Spleen (tissue), 11 donors: ENCODE measurements around the gene PTPRT. TPM values are rescaled to one million over a fixed set of nuclear protein-coding genes. Genes with fewer than 3 reads are reported as not detected.

Experiments
- DNase-seq: peaks from one replicate; pipeline ENCODE4 v3.0.0-alpha.2; 2020
- H3K27ac ChIP-seq, 8 donors: fragments of 200-600 bp; sonication (generic) in 7 of 8; 1 replicate in 4 of 8; 2 replicates in 4 of 8; pipeline versions ENCODE4 v1.5.0 to v1.8.0; 2016 to 2021; ENCODE audit warnings: inconsistent platforms in 4 of 8, mild to moderate bottlenecking in 4 of 8, moderate library complexity in 1 of 8
- H3K27me3 ChIP-seq, 7 donors: fragments of 200-600 bp; sonication (generic) in 6 of 7; replicated peaks in 1 of 7; 1 replicate in 4 of 7; 2 replicates in 3 of 7; pipeline versions ENCODE4 v1.5.0 to v1.8.0; 2016 to 2021; ENCODE audit warnings: inconsistent platforms in 3 of 7, mild to moderate bottlenecking in 1 of 7
- H3K36me3 ChIP-seq, 6 donors: fragments of 200-600 bp; sonication (generic) in 5 of 6; 1 replicate in 4 of 6; 2 replicates in 2 of 6; pipeline versions ENCODE4 v1.5.0 to v1.8.0; 2016 to 2021; ENCODE audit warnings: inconsistent platforms in 2 of 6
- H3K4me1 ChIP-seq, 6 donors: fragments of 200-600 bp; sonication (generic) in 5 of 6; 1 replicate in 3 of 6; 2 replicates in 3 of 6; pipeline versions ENCODE4 v1.5.0 to v1.8.0; 2016 to 2021; ENCODE audit warnings: inconsistent platforms in 3 of 6
- H3K4me3 ChIP-seq, 8 donors: fragments of 200-600 bp; sonication (generic) in 7 of 8; 1 replicate in 4 of 8; 2 replicates in 4 of 8; pipeline versions ENCODE4 v1.5.0 to v1.8.0; 2016 to 2021; ENCODE audit warnings: inconsistent platforms in 4 of 8, mild to moderate bottlenecking in 4 of 8, moderate library complexity in 2 of 8
- H3K9me3 ChIP-seq, 8 donors: fragments of 200-600 bp; sonication (generic) in 7 of 8; 1 replicate in 4 of 8; 2 replicates in 4 of 8; pipeline versions ENCODE4 v1.5.0 to v1.8.0; 2016 to 2021; ENCODE audit warnings: inconsistent platforms in 4 of 8
- POLR2A ChIP-seq, 3 donors: fragments of 450-650 bp; IDR thresholded peaks; one replicate each; pipeline ENCODE4 v1.5.1; 2017; ENCODE audit warnings: antibody characterized with exemption in 3 of 3, mild to moderate bottlenecking in 1 of 3
- POLR2AphosphoS5 ChIP-seq, 3 donors: sonication (generic); formaldehyde crosslinking; IDR thresholded peaks; one replicate each; pipeline ENCODE4 v1.5.1; 2017; ENCODE audit warnings: antibody characterized with exemption in 3 of 3
- WGBS, 5 donors: extraction: QIAGEN DNeasy Blood & Tissue Kit in 3 of 5; methylation state at CpG; one replicate each; pipeline versions ENCODE4 v1.1.5 to v1.1.7; 2013 to 2018; 5-methylcytosine and 5-hydroxymethylcytosine counted together
- intact Hi-C: fragments of 100-400 bp; cut with DNase I; formaldehyde crosslinking; loops from one replicate; pipeline ENCODE4 v1.15.0; 2023; ENCODE audit warnings: low total_unique reads
- polyA plus RNA-seq, 3 donors: library from polyadenylated mRNA; stranded (reverse); fragments of 200-250 nt; gene quantifications; one replicate each; pipeline ENCODE4 v1.2.1, GENCODE V29; 2013
- total RNA-seq, 7 donors: library from RNA; depleted of rRNA in 3 of 7; stranded (reverse); fragments of >200 nt in 3 of 7; fragmentation: NEBNext Ultra II Directional in 4 of 7; extraction: Animal tissue kit (Norgen Biotek cat#: 25700) in 4 of 7; gene quantifications; one replicate each; pipeline versions ENCODE4 v1.1.0 to v1.2.1, GENCODE V29; 2016 to 2021
- TF ChIP-seq, protein P1 (sequence below), 11 experiments: fragments of 200-600 bp in 7 of 11; fragments of 450-650 bp in 4 of 11; sonication (generic) in 4 of 11; IDR thresholded peaks in 8 of 11; conservative IDR thresholded peaks in 3 of 11; 1 replicate in 7 of 11; 2 replicates in 4 of 11; pipeline versions ENCODE4 v1.4.0 to v1.8.0; 2016 to 2021; ENCODE audit warnings: antibody characterized with exemption in 11 of 11, inconsistent platforms in 4 of 11, mild to moderate bottlenecking in 1 of 11
- donor health status: healthy with polysubstance abuse.
- donor health status: DM: no; HTN: no; CAD: no; lungs with moderate emphysema.
- donor health status: DM: no; HTN: no; CAD: no.
- donor health status: Bipolar disorder and iron deficiency.
- donor health status: healthy.
- donor health status: DM: no; HTN: no; CAD: no.
- donor health status: DM: yes; HTN: yes; CAD: no.

PTPRT gene
- total and polyA plus RNA-seq, 10 donors, result 0.02 to 4.7 (median 1.2) TPM

DNA sequence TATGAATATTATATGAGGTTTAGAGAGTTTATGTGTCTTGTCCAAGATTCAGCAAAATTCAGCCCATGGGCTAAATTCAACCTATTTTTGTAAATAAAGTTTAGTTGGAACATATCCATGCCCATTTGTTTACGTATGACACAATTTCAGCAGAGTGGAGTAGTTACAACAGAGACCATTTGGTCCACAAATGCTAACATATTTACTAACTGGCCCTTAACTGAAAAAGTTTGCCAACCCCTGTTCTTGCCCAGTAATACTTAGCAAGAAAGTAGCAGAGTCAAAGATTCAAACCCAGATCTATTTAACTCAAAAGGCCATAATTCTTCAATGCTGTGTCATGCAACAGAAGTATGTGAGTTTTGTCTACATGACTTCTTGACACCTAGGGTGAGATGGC lies 561.0 kb downstream of the PTPRT start:
- 48 to 78% (median 67%) methylated on average over 1 of the region's 1 CpG for WGBS, 5 donors
- H3K9me3 ChIP-seq, result peaks cover 0 to 4% (median 0%) of the 10 kb centered on the region in 8 donors
- H3K27me3 ChIP-seq, result no peaks in the 10 kb centered on the region
- intact Hi-C loops, result no loop called here
- no peak for DNase-seq
- H3K4me1 ChIP-seq, result no peaks in the 10 kb centered on the region
- TF ChIP-seq POLR2AphosphoS5 (IDR thresholded peaks at IDR 0.05), result no peak
- TF ChIP-seq POLR2A (IDR thresholded peaks at IDR 0.05), result no peak
- TF ChIP-seq, protein P1, sequence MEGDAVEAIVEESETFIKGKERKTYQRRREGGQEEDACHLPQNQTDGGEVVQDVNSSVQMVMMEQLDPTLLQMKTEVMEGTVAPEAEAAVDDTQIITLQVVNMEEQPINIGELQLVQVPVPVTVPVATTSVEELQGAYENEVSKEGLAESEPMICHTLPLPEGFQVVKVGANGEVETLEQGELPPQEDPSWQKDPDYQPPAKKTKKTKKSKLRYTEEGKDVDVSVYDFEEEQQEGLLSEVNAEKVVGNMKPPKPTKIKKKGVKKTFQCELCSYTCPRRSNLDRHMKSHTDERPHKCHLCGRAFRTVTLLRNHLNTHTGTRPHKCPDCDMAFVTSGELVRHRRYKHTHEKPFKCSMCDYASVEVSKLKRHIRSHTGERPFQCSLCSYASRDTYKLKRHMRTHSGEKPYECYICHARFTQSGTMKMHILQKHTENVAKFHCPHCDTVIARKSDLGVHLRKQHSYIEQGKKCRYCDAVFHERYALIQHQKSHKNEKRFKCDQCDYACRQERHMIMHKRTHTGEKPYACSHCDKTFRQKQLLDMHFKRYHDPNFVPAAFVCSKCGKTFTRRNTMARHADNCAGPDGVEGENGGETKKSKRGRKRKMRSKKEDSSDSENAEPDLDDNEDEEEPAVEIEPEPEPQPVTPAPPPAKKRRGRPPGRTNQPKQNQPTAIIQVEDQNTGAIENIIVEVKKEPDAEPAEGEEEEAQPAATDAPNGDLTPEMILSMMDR (IDR thresholded peaks at IDR 0.05 in 8 of 11, conservative IDR thresholded peaks at IDR 0.05 in 3 of 11), result no peak
- H3K27ac ChIP-seq, result no peak overlapping the region
- H3K36me3 ChIP-seq, result no peaks in the 10 kb centered on the region
- H3K4me3 ChIP-seq, result no peak overlapping the region

DNA sequence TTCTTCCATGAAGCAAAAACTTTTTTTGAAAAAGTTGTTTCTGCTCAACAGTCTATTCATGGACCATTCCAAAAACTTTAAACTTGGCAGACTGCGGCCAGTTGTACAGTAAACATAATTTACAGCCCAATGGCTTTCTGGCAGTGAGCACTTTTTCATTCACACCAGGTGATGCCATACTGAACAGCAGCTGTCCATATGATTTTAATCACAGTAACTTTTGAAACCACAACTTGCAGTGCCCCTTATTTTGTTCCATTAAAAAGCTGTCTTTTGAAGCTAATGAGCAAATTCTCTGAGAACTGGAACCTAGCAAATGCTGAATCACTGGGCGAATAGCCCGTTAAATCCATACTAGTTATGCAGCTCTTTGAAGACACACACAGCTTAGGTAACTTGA lies 576.6 kb downstream of the PTPRT start:
- Histone ChIP-seq H3K4me3 (no peak overlapping the region), H3K27me3 (no peaks in the 10 kb centered on the region), H3K36me3 (no peaks in the 10 kb centered on the region), H3K4me1 (no peaks in the 10 kb centered on the region), H3K9me3 (peaks cover 0 to 19% (median 3%) of the 10 kb centered on the region in 8 donors), H3K27ac (no peak overlapping the region)
- intact Hi-C loops, result no loop called here
- TF ChIP-seq POLR2A (IDR thresholded peaks at IDR 0.05) (no peak), POLR2AphosphoS5 (IDR thresholded peaks at IDR 0.05) (no peak)
- TF ChIP-seq, protein P1 (IDR thresholded peaks at IDR 0.05 in 8 of 11, conservative IDR thresholded peaks at IDR 0.05 in 3 of 11), result no peak
- no peak for DNase-seq
- 76 to 92% (median 84%) methylated on average over 3 of the region's 3 CpGs for WGBS, 5 donors

- Histone ChIP-seq H3K4me3 (no peak overlapping the region), H3K27ac (no peak overlapping the region), H3K27me3 (no peaks in the 10 kb centered on the region), H3K9me3 (peaks cover 0 to 19% (median 3%) of the 10 kb centered on the region in 8 donors), H3K4me1 (no peaks in the 10 kb centered on the region), H3K36me3 (no peaks in the 10 kb centered on the region)
- TF ChIP-seq, protein P1 (IDR thresholded peaks at IDR 0.05 in 8 of 11, conservative IDR thresholded peaks at IDR 0.05 in 3 of 11), result no peak
- TF ChIP-seq POLR2A (IDR thresholded peaks at IDR 0.05), result no peak
- no peak for TF ChIP-seq POLR2AphosphoS5 (IDR thresholded peaks at IDR 0.05)
- intact Hi-C loops, result no loop called here
- 48 to 73% (median 65%) methylated on average over 7 of the region's 7 CpGs for WGBS, 5 donors
- DNase-seq, result no peak
These were observed 577.5 kb downstream of the PTPRT start for GRCh38 chr20:42611889-42612837.

GRCh38 chr20:42611423-42611822 lies 578.3 kb downstream of the PTPRT start:
- Histone ChIP-seq H3K27ac (no peak overlapping the region), H3K4me3 (no peak overlapping the region), H3K36me3 (no peaks in the 10 kb centered on the region), H3K27me3 (no peaks in the 10 kb centered on the region), H3K9me3 (peaks cover 0 to 19% (median 3%) of the 10 kb centered on the region in 8 donors), H3K4me1 (no peaks in the 10 kb centered on the region)
- intact Hi-C loops, result no loop called here
- TF ChIP-seq POLR2AphosphoS5 (IDR thresholded peaks at IDR 0.05), result no peak
- no peak for TF ChIP-seq POLR2A (IDR thresholded peaks at IDR 0.05)
- TF ChIP-seq, protein P1 (IDR thresholded peaks at IDR 0.05 in 8 of 11, conservative IDR thresholded peaks at IDR 0.05 in 3 of 11), result no peak
- DNase-seq, result no peak
- WGBS, 5 donors, result 82 to 86% (median 83%) methylated on average over 4 of the region's 4 CpGs
